Caco-2 (cell line): ENCODE data around the gene ELP4. TPM values are rescaled to one million over a fixed set of nuclear protein-coding genes. Genes with fewer than 3 reads are reported as not detected.

Experiments
- BruUV-seq: library from RNA; stranded (reverse); fragments of 400-500 nt; replicated peaks from 2 replicates; lab custom pipeline; 2021; lab: Mats Ljungman, UMichigan
- CTCF ChIA-PET: fragments of 300-600 bp; sonication (Branson Sonifier 250); formaldehyde crosslinking; loops from one replicate; lab custom pipeline; 2022; ENCODE audit warnings: antibody characterized with exemption; lab: Charles Lee
- POLR2A ChIA-PET: fragments of 300-600 bp; sonication (Branson Sonifier 250); formaldehyde crosslinking; loops from one replicate; lab custom pipeline; 2022; ENCODE audit warnings: antibody characterized with exemption; lab: Charles Lee
- DNase-seq, 2 experiments: peaks; one replicate each; pipeline versions ENCODE4 v3.0.0 to v3.0.0-alpha.2; 2020 to 2022
- H3K27me3 ChIP-seq: replicated peaks from 2 replicates; pipeline ENCODE4 v1.6.0; 2011; ENCODE audit warnings: low read length; ENCODE audit not compliant: control insufficient read depth, insufficient read depth
- H3K36me3 ChIP-seq: 2 replicates; pipeline ENCODE4 v1.5.1; 2011; ENCODE audit warnings: low read length; ENCODE audit not compliant: control insufficient read depth, insufficient read depth
- H3K4me1 ChIP-seq: fragments of 250-450 bp; sonication (Bioruptor Pico); 2 replicates; pipeline ENCODE4 v1.5.1; 2020; ENCODE audit warnings: mild to moderate bottlenecking
- H3K4me3 ChIP-seq: 2 replicates; pipeline ENCODE4 v1.5.1; 2011; ENCODE audit warnings: low read depth, mild to moderate bottlenecking, control low read depth, low read length
- H3K9me3 ChIP-seq: fragments of 250-450 bp; sonication (Bioruptor Pico); 2 replicates; pipeline ENCODE4 v1.5.1; 2020; ENCODE audit warnings: mild to moderate bottlenecking, moderate library complexity
- H3K27ac Mint-ChIP-seq: one replicate; pipeline ENCODE4 v1.8.0; 2022; ENCODE audit warnings: mixed read lengths; ENCODE audit not compliant: unreplicated experiment
- H3K27me3 Mint-ChIP-seq: one replicate; pipeline ENCODE4 v1.8.0; 2022; ENCODE audit warnings: mixed read lengths; ENCODE audit not compliant: insufficient read depth, unreplicated experiment
- H3K36me3 Mint-ChIP-seq: one replicate; pipeline ENCODE4 v1.8.0; 2022; ENCODE audit warnings: mild to moderate bottlenecking, mixed read lengths; ENCODE audit not compliant: insufficient read depth, unreplicated experiment
- H3K4me1 Mint-ChIP-seq: one replicate; pipeline ENCODE4 v1.8.0; 2022; ENCODE audit warnings: low read depth, mixed read lengths; ENCODE audit not compliant: unreplicated experiment
- H3K4me3 Mint-ChIP-seq: one replicate; pipeline ENCODE4 v1.8.0; 2022; ENCODE audit warnings: mild to moderate bottlenecking, moderate library complexity, mixed read lengths; ENCODE audit not compliant: unreplicated experiment
- H3K9me3 Mint-ChIP-seq: one replicate; pipeline ENCODE4 v1.8.0; 2022; ENCODE audit warnings: mixed read lengths; ENCODE audit not compliant: unreplicated experiment
- CTCF ChIP-seq, 2 experiments: fragments of 200-600 bp in 1 of 2; IDR thresholded peaks; 1 replicate in 1 of 2; 2 replicates in 1 of 2; pipeline versions ENCODE4 v1.5.1 to v1.8.0; 2011 to 2022; ENCODE audit warnings: antibody characterized with exemption in 1 of 2, control low read depth in 1 of 2, inconsistent platforms in 1 of 2, low read depth in 1 of 2, low read length in 1 of 2, mild to moderate bottlenecking in 1 of 2, moderate library complexity in 1 of 2; ENCODE audit not compliant: insufficient read depth in 1 of 2, severe bottlenecking in 1 of 2, unreplicated experiment in 1 of 2
- intact Hi-C: fragments of 100-400 bp; cut with micrococcal nuclease; formaldehyde crosslinking; loops from one replicate; pipeline ENCODE4 v1.10.0; 2022; ENCODE audit not compliant: unreplicated experiment
- total RNA-seq: library from RNA; stranded (reverse); gene quantifications from 2 replicates; pipeline ENCODE4 v1.2.3, GENCODE V29; 2022

ELP4 gene
- total RNA-seq, 1 experiment from 2014 or later = 18.8 TPM

- no TSS peak for BruUV-seq
- no peaks in the 10 kb centered on the region for H3K4me1 ChIP-seq
- no peaks in the 10 kb centered on the region for H3K36me3 ChIP-seq
- intact Hi-C loops = no loop called here
- H3K36me3 Mint-ChIP-seq = no peaks in the 10 kb centered on the region
- no peak overlapping the region for H3K4me3 ChIP-seq
- ChIA-PET CTCF (no interaction called here), POLR2A (no interaction called here)
- H3K27ac Mint-ChIP-seq = no peak overlapping the region
- H3K27me3 Mint-ChIP-seq = no peaks in the 10 kb centered on the region
- no peak for DNase-seq
- no peaks in the 10 kb centered on the region for H3K9me3 ChIP-seq
- H3K4me1 Mint-ChIP-seq = peaks cover 10% of the 10 kb centered on the region
- H3K4me3 Mint-ChIP-seq = no peak overlapping the region
- no peaks in the 10 kb centered on the region for H3K9me3 Mint-ChIP-seq
- no peak for TF ChIP-seq CTCF (IDR thresholded peaks at IDR 0.05; ENCODE audit: insufficient read depth in 1 of 2, low read depth in 1 of 2, low read length in 1 of 2, severe bottlenecking in 1 of 2, unreplicated experiment in 1 of 2)
- no peaks in the 10 kb centered on the region for H3K27me3 ChIP-seq
Observed at GRCh38 chr11:31620434-31620833, 110.9 kb downstream of the ELP4 start.

GRCh38 chr11:31625868-31626267, 116.3 kb downstream of the ELP4 start:
- H3K36me3 Mint-ChIP-seq = no peaks in the 10 kb centered on the region

GRCh38 chr11:31628111-31628510, 118.5 kb downstream of the ELP4 start:
- H3K9me3 Mint-ChIP-seq = no peaks in the 10 kb centered on the region
- H3K27me3 Mint-ChIP-seq = no peaks in the 10 kb centered on the region
- no TSS peak for BruUV-seq
- no peak for DNase-seq
- CTCF ChIA-PET = interaction anchor here (0.6 kb wide), 1 partner anchor 39 kb away, joined by 3 read pairs; no protein-coding TSS in a partner anchor
- no peak for TF ChIP-seq CTCF (IDR thresholded peaks at IDR 0.05; ENCODE audit: insufficient read depth in 1 of 2, low read depth in 1 of 2, low read length in 1 of 2, severe bottlenecking in 1 of 2, unreplicated experiment in 1 of 2)
- H3K36me3 ChIP-seq = no peaks in the 10 kb centered on the region
- intact Hi-C loops = no loop called here
- H3K9me3 ChIP-seq = no peaks in the 10 kb centered on the region
- POLR2A ChIA-PET = no interaction called here
- no peak overlapping the region for H3K4me3 Mint-ChIP-seq
- no peaks in the 10 kb centered on the region for H3K27me3 ChIP-seq
- no peak overlapping the region for H3K4me3 ChIP-seq
- no peaks in the 10 kb centered on the region for H3K4me1 Mint-ChIP-seq
- H3K4me1 ChIP-seq = no peaks in the 10 kb centered on the region
- no peaks in the 10 kb centered on the region for H3K36me3 Mint-ChIP-seq
- no peak overlapping the region for H3K27ac Mint-ChIP-seq

More at GRCh38 chr11:31625868-31626267, 116.3 kb downstream of the ELP4 start:
- CTCF ChIA-PET = no interaction called here
- Mint-ChIP-seq H3K4me1 (no peaks in the 10 kb centered on the region), H3K27me3 (no peaks in the 10 kb centered on the region), H3K9me3 (no peaks in the 10 kb centered on the region), H3K27ac (no peak overlapping the region), H3K4me3 (no peak overlapping the region)
- Histone ChIP-seq H3K4me1 (no peaks in the 10 kb centered on the region), H3K36me3 (no peaks in the 10 kb centered on the region), H3K4me3 (no peak overlapping the region), H3K27me3 (no peaks in the 10 kb centered on the region), H3K9me3 (no peaks in the 10 kb centered on the region)
- no TSS peak for BruUV-seq
- DNase-seq = no peak
- intact Hi-C loops = no loop called here
- TF ChIP-seq CTCF (IDR thresholded peaks at IDR 0.05; ENCODE audit: insufficient read depth in 1 of 2, low read depth in 1 of 2, low read length in 1 of 2, severe bottlenecking in 1 of 2, unreplicated experiment in 1 of 2) = no peak
- POLR2A ChIA-PET = no interaction called here
